Skeletal muscle tissue (tissue), 5 donors: ENCODE results near the gene ARHGEF6. TPM values are rescaled to one million over a fixed set of nuclear protein-coding genes. Genes with fewer than 3 reads are reported as not detected.

Experiments
- H3K27ac ChIP-seq: one replicate; pipeline ENCODE4 v1.7.0; 2013; ENCODE audit warnings: mild to moderate bottlenecking, low read depth, low read length, inconsistent platforms
- H3K27me3 ChIP-seq, 3 donors: one replicate each; pipeline ENCODE4 v1.7.0; 2013; ENCODE audit warnings: low read length in 3 of 3; ENCODE audit not compliant: control insufficient read depth in 3 of 3, insufficient read depth in 3 of 3
- H3K36me3 ChIP-seq, 3 donors: one replicate each; pipeline ENCODE4 v1.7.0; 2013; ENCODE audit warnings: low read length in 3 of 3; ENCODE audit not compliant: control insufficient read depth in 3 of 3, insufficient read depth in 3 of 3
- H3K4me1 ChIP-seq, 3 donors: one replicate each; pipeline ENCODE4 v1.7.0; 2013; ENCODE audit warnings: low read length in 3 of 3, mild to moderate bottlenecking in 3 of 3; ENCODE audit not compliant: control insufficient read depth in 3 of 3, insufficient read depth in 3 of 3
- H3K4me3 ChIP-seq, 3 donors: one replicate each; pipeline ENCODE4 v1.7.0; 2013; ENCODE audit warnings: low read length in 3 of 3
- H3K9ac ChIP-seq, 3 donors: one replicate each; pipeline ENCODE4 v1.7.0; 2013; ENCODE audit warnings: low read length in 3 of 3, mild to moderate bottlenecking in 3 of 3, moderate library complexity in 2 of 3, low read depth in 1 of 3
- H3K9me3 ChIP-seq, 3 donors: one replicate each; pipeline ENCODE4 v1.7.0; 2013; ENCODE audit warnings: low read length in 3 of 3; ENCODE audit not compliant: control insufficient read depth in 3 of 3
- small RNA-seq: library from RNA; depleted of rRNA; stranded (forward); fragments of <200 nt; gene quantifications from one replicate; pipeline ENCODE3, GENCODE V24; 2014
- total RNA-seq: library from RNA; depleted of rRNA; stranded (reverse); fragments of >200 nt; gene quantifications from one replicate; pipeline ENCODE4 v1.2.3, GENCODE V29; 2014
- donor health status: Osteomylitis.

Gene ARHGEF6
- total RNA-seq, 1 donor from 2014 or later: 25.6 TPM

DNA sequence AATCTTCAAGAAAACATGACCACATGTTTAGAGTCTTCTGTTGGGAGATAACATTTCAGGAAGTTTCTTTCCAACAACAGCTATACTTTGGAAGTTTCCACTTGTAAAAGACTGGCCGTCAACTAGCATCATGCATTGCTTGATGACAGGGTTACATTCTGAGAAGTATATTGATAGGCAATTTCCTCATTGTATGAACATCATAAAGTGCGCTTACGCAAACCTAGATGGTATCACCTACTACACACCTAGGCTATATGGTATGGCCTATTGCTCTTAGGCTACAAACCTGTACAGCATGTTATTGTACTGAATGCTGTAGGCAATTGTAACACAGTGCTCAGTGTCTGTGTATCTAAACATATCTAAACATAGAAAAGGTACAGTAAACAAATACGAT, 158.2 kb downstream of the ARHGEF6 start:
- H3K27ac ChIP-seq: no peak overlapping the region
- H3K36me3 ChIP-seq: no peaks in the 10 kb centered on the region
- H3K4me1 ChIP-seq: no peaks in the 10 kb centered on the region
- no peak overlapping the region for H3K9ac ChIP-seq
- H3K4me3 ChIP-seq: no peak overlapping the region
- no peaks in the 10 kb centered on the region for H3K9me3 ChIP-seq
- H3K27me3 ChIP-seq: no peaks in the 10 kb centered on the region

DNA sequence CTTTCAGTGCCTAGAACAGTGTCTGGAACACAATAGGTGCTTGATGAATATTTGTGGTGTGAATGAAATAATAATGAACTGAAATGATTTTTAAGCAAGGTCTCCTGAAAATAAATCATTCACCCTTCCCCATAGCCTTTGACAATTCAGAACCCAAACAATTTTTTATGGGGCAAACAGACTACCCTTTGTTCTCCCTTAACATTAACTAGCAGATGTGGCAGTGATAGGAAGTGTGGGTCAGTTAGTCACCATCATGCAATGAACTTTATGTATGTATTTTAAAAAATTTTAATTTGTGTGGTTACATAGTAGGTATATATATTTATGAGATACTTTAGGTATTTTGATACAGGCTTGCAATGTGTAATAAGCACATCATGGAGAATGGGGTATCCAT, 160.0 kb downstream of the ARHGEF6 start:
- H3K4me3 ChIP-seq: no peak overlapping the region
- H3K27me3 ChIP-seq: no peaks in the 10 kb centered on the region
- H3K9ac ChIP-seq: no peak overlapping the region
- H3K4me1 ChIP-seq: no peaks in the 10 kb centered on the region
- H3K36me3 ChIP-seq: no peaks in the 10 kb centered on the region
- no peaks in the 10 kb centered on the region for H3K9me3 ChIP-seq
- no peak overlapping the region for H3K27ac ChIP-seq

DNA sequence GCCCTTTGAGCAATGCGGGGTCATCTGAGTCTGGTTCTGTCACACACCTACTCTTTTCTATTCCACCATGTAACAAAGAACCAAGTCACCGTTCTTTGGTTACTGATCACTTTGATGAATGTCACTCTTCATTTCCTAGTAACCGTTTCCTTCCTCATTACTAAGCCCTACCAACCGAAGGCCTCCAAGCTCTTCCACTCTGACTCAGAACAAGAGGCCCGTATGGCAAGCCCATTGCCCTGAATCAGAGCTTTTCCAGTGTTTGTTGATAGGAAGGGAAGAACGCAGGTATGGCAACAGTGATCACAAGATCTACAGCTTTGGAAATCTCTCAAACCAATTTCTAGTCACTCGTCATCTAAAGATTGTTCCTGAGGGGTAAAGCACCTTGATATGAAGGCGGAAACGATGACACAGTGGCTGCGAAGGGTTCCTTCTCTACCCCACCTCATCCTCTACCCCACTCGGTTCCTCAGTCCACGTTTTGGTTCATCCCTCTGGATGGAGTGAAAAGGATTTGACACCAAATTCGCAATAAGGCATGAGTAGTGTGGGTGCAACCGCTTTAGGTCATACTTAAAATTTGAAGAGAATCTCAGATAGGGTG, 160.7 kb downstream of the ARHGEF6 start:
- H3K4me3 ChIP-seq: no peak overlapping the region
- H3K36me3 ChIP-seq: no peaks in the 10 kb centered on the region
- no peak overlapping the region for H3K9ac ChIP-seq
- H3K27me3 ChIP-seq: no peaks in the 10 kb centered on the region
- no peak overlapping the region for H3K27ac ChIP-seq
- H3K4me1 ChIP-seq: no peaks in the 10 kb centered on the region
- H3K9me3 ChIP-seq: no peaks in the 10 kb centered on the region

DNA sequence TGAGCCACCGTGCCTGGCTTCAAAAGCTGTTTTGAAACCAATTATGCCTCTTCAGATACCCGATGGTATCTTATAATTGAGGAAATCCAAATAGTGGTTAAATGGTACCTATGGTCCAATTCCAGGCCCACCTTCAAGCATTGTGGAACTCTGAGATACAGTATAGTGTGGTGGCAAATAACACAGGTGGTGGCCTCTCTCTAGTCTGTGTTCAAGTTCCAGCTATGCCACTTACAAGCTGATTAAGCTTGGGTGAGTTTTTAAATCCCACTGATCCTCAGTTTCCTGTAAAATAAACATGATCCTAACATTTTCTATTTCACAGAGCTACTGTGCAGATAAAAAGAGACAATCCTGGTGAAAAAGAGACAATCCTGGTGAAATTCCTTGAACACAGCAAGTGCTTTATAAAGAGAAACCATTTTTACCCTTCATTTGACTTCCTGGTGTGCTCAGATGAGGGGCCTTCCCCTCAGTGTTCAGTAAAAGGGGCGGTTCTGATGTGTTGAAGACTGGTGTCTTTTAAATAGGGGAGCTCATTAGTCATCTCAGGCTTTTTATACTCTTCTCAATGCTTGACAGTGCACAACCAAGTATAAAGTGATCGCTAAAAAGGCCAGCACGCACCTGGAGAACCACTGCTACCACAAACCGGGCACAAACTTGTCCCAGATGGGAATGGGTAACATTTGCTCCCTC, 163.6 kb downstream of the ARHGEF6 start:
- H3K27ac ChIP-seq: no peak overlapping the region
- no peaks in the 10 kb centered on the region for H3K36me3 ChIP-seq
- H3K9ac ChIP-seq: no peak overlapping the region
- H3K4me1 ChIP-seq: no peaks in the 10 kb centered on the region
- H3K27me3 ChIP-seq: no peaks in the 10 kb centered on the region
- H3K9me3 ChIP-seq: no peaks in the 10 kb centered on the region
- no peak overlapping the region for H3K4me3 ChIP-seq

Small RNAs within 50 kb of the gene (small RNA-seq; reads per million reads assigned to genes)
- gene RF00019 (not detected), gene RNU6-972P (not detected)

Other genes with a start within 250 kb of the ARHGEF6 start
- not detected for gene VGLL1, start 248.7 kb downstream of the ARHGEF6 start, total RNA-seq
- not detected for gene CD40LG, start 132.8 kb downstream of the ARHGEF6 start, total RNA-seq
- 173 TPM for gene RBMX, start 99.8 kb upstream of the ARHGEF6 start, total RNA-seq